HepG2 (cell line): ENCODE measurements around the gene METTL23. TPM values are rescaled to one million over a fixed set of nuclear protein-coding genes. Genes with fewer than 3 reads are reported as not detected.
A peak's percentile ranks its signal among the peaks of the same experiment; 100 is the strongest.

Experiments used
- CERS6 ChIP-seq: sonication (generic); formaldehyde crosslinking; IDR thresholded peaks from 2 replicates; pipeline ENCODE4 v1.5.0; 2020; ENCODE audit warnings: missing genetic modification reagents
- CHD4 ChIP-seq: fragments of 200-600 bp; sonication (generic); IDR thresholded peaks from 2 replicates; pipeline ENCODE4 v1.7.0; 2017; ENCODE audit warnings: mild to moderate bottlenecking, low read length, borderline replicate concordance
- GLMP ChIP-seq: sonication (generic); formaldehyde crosslinking; IDR thresholded peaks from 2 replicates; pipeline ENCODE4 v1.9.0; 2021; ENCODE audit warnings: missing genetic modification reagents, mild to moderate bottlenecking, borderline replicate concordance
- HOXA9 ChIP-seq: sonication (generic); formaldehyde crosslinking; IDR thresholded peaks from 2 replicates; pipeline ENCODE4 v1.8.1; 2022; ENCODE audit warnings: missing genetic modification reagents, mild to moderate bottlenecking, moderate library complexity, borderline replicate concordance
- MAZ ChIP-seq, 2 experiments: sonication (generic) in 1 of 2; formaldehyde crosslinking in 1 of 2; IDR thresholded peaks; 2 replicates each; pipeline versions ENCODE4 v1.5.0 to v1.6.1; 2012 to 2020; ENCODE audit warnings: low read depth in 2 of 2, mild to moderate bottlenecking in 2 of 2, borderline replicate concordance in 1 of 2, improper control_type of control experiment in 1 of 2, low read length in 1 of 2, missing genetic modification reagents in 1 of 2, moderate library complexity in 1 of 2
- NBN ChIP-seq: fragments of 450-650 bp; conservative IDR thresholded peaks from 2 replicates; pipeline ENCODE4 v1.6.1; 2017
- NCOA1 ChIP-seq: sonication (generic); formaldehyde crosslinking; IDR thresholded peaks from 2 replicates; pipeline ENCODE4 v1.9.0; 2021; ENCODE audit warnings: missing genetic modification reagents
- RAD51 ChIP-seq: fragments of 450-650 bp; IDR thresholded peaks from 2 replicates; pipeline ENCODE4 v1.6.1; 2016; ENCODE audit warnings: borderline replicate concordance
- RCOR2 ChIP-seq: IDR thresholded peaks from 2 replicates; pipeline ENCODE4 v1.6.1; 2016; ENCODE audit warnings: missing biosample characterization, missing genetic modification reagents
- SALL1 ChIP-seq: sonication (generic); formaldehyde crosslinking; IDR thresholded peaks from 2 replicates; pipeline ENCODE4 v1.8.0; 2022; ENCODE audit warnings: mild to moderate bottlenecking, missing genetic modification reagents
- TRAFD1 ChIP-seq: sonication (generic); formaldehyde crosslinking; IDR thresholded peaks from 2 replicates; pipeline ENCODE4 v1.5.1; 2020; ENCODE audit warnings: missing genetic modification reagents, mild to moderate bottlenecking, borderline replicate concordance
- ZC3H4 ChIP-seq: sonication (generic); formaldehyde crosslinking; IDR thresholded peaks from 2 replicates; pipeline ENCODE4 v1.4.0; 2020; ENCODE audit warnings: missing genetic modification reagents, borderline replicate concordance
- ZGPAT ChIP-seq: IDR thresholded peaks from 2 replicates; pipeline ENCODE4 v1.6.1; 2016; ENCODE audit warnings: mild to moderate bottlenecking
- ZNF333 ChIP-seq: sonication (generic); formaldehyde crosslinking; IDR thresholded peaks from 2 replicates; pipeline ENCODE4 v1.4.0; 2020; ENCODE audit warnings: mild to moderate bottlenecking, missing genetic modification reagents, borderline replicate concordance
- ZNF550 ChIP-seq: sonication (generic); formaldehyde crosslinking; IDR thresholded peaks from 2 replicates; pipeline ENCODE4 v1.4.0; 2020; ENCODE audit warnings: mild to moderate bottlenecking, missing genetic modification reagents, borderline replicate concordance
- ZNF614 ChIP-seq: IDR thresholded peaks from 2 replicates; pipeline ENCODE4 v1.6.1; 2018; ENCODE audit warnings: missing biosample characterization, missing genetic modification reagents, inconsistent platforms, borderline replicate concordance
- ZNF672 ChIP-seq: sonication (generic); formaldehyde crosslinking; IDR thresholded peaks from 2 replicates; pipeline ENCODE4 v1.8.1; 2022; ENCODE audit warnings: missing genetic modification reagents
- ZNF674 ChIP-seq: sonication (generic); formaldehyde crosslinking; IDR thresholded peaks from 2 replicates; pipeline ENCODE4 v1.5.0; 2020; ENCODE audit warnings: low read depth, mild to moderate bottlenecking, missing genetic modification reagents
- ZNF761 ChIP-seq: sonication (generic); formaldehyde crosslinking; conservative IDR thresholded peaks from 2 replicates; pipeline ENCODE4 v1.4.0; 2020; ENCODE audit warnings: mild to moderate bottlenecking, missing genetic modification reagents
- ZNF766 ChIP-seq: sonication (generic); formaldehyde crosslinking; IDR thresholded peaks from 2 replicates; pipeline ENCODE4 v1.5.0; 2020; ENCODE audit warnings: missing genetic modification reagents, borderline replicate concordance
- polyA plus RNA-seq, 8 experiments: library from polyadenylated mRNA; depleted of rRNA in 3 of 8; stranded (reverse) in 7 of 8; unstranded in 1 of 8; fragments of >200 nt; fragmentation: Illumina TruSeq in 4 of 8; extraction: Trizol in 4 of 8; gene quantifications; 2 replicates each; pipeline versions ENCODE4 v1.2.1 to v1.2.3, GENCODE V29; 2011 to 2016; ENCODE audit warnings: low read depth in 4 of 8, missing spikeins in 1 of 8, mixed read lengths in 1 of 8; ENCODE audit not compliant: insufficient read depth in 1 of 8
- total RNA-seq, 5 experiments: library from RNA; depleted of rRNA; stranded (reverse); fragments of >200 nt; fragmentation: Illumina TruSeq; extraction: Trizol; gene quantifications; 2 replicates each; pipeline ENCODE4 v1.2.3, GENCODE V29; 2016; ENCODE audit warnings: low read depth in 1 of 5

The METTL23 gene
- total and polyA plus RNA-seq, 2 of the 13 experiments (the other 11 are each of a cell fraction or from before 2014, with no cell fraction given), result 39.9 to 104 TPM

- TF ChIP-seq CERS6 (CRISPR knock-in tag), result no peak
- no peak for TF ChIP-seq NCOA1 (CRISPR knock-in tag)
- peak; percentile 84; the same call in 1 of the 2 replicates for TF ChIP-seq ZNF672
- TF ChIP-seq SALL1 (CRISPR knock-in tag), result peak; percentile 16; the same call in 1 of the 2 replicates
- TF ChIP-seq ZGPAT, result peak; percentile 47; the same call in 1 of the 2 replicates
- 0 out of 2 replicates have a peak, but pooled peaks have one; percentile 28 for TF ChIP-seq RCOR2 (CRISPR knock-in tag)
- TF ChIP-seq MAZ (IDR thresholded peaks at IDR 0.05; ENCODE audit: borderline replicate concordance, low read depth, low read length), result no peak
- peak; percentile 5; the same call in 1 of the 2 replicates for TF ChIP-seq MAZ (CRISPR knock-in tag; IDR thresholded peaks at IDR 0.05; ENCODE audit: low read depth)
- TF ChIP-seq ZNF674 (CRISPR knock-in tag), result peak; percentile 19; the same call in 1 of the 2 replicates
- TF ChIP-seq CHD4, result no peak
- no peak for TF ChIP-seq TRAFD1 (CRISPR knock-in tag)
- TF ChIP-seq NBN, result no peak
- TF ChIP-seq GLMP (CRISPR knock-in tag), result no peak
- peak; percentile 65; the same call in 1 of the 2 replicates for TF ChIP-seq ZNF614 (CRISPR knock-in tag)
- TF ChIP-seq ZC3H4 (CRISPR knock-in tag), result no peak
- no peak for TF ChIP-seq RAD51
- TF ChIP-seq ZNF550 (CRISPR knock-in tag), result 0 out of 2 replicates have a peak, but pooled peaks have one; percentile 61
- peak; percentile 92; the same call in 1 of the 2 replicates for TF ChIP-seq HOXA9
- peak; percentile 65; the same call in 1 of the 2 replicates for TF ChIP-seq ZNF333 (CRISPR knock-in tag)
- 0 out of 2 replicates have a peak, but pooled peaks have one; percentile 51 for TF ChIP-seq ZNF766 (CRISPR knock-in tag)
- TF ChIP-seq ZNF761 (CRISPR knock-in tag), result peak; percentile 21; the same call in 1 of the 2 replicates
Observed at GRCh38 chr17:76726776-76727718, at the start of gene METTL23 (continued).
